Neural cell (in vitro differentiated cells): Measurements from ENCODE around the gene TUBGCP2.

ENCODE experiments used
- CTCF ChIP-seq: fragments of 450-650 bp; IDR thresholded peaks from 2 replicates; pipeline ENCODE4 v1.5.1; 2014; ENCODE audit warnings: antibody characterized with exemption, mild to moderate bottlenecking, moderate library complexity; ENCODE audit not compliant: poor library complexity, severe bottlenecking
- EP300 ChIP-seq: fragments of 450-650 bp; conservative IDR thresholded peaks from 2 replicates; pipeline ENCODE4 v1.6.1; 2014; ENCODE audit warnings: antibody characterized with exemption, mild to moderate bottlenecking, moderate library complexity; ENCODE audit not compliant: poor library complexity, severe bottlenecking
- EZH2 ChIP-seq: fragments of 200-600, 300-800 bp; shearing (Covaris generic), sonication (generic); IDR thresholded peaks from 2 replicates; pipeline ENCODE4 v1.6.1; 2014; ENCODE audit warnings: antibody characterized with exemption, low read length, borderline replicate concordance, mild to moderate bottlenecking; ENCODE audit not compliant: insufficient read depth, poor library complexity, severe bottlenecking
- MXI1 ChIP-seq: fragments of 450-650 bp; conservative IDR thresholded peaks from 2 replicates; pipeline ENCODE4 v1.6.1; 2014; ENCODE audit warnings: antibody characterized with exemption, mild to moderate bottlenecking; ENCODE audit not compliant: poor library complexity, severe bottlenecking
- POLR2AphosphoS5 ChIP-seq: IDR thresholded peaks from 2 replicates; pipeline ENCODE4 v1.6.1; 2012
- REST ChIP-seq: IDR thresholded peaks from 2 replicates; pipeline ENCODE4 v1.6.1; 2012; ENCODE audit warnings: borderline replicate concordance

DNA sequence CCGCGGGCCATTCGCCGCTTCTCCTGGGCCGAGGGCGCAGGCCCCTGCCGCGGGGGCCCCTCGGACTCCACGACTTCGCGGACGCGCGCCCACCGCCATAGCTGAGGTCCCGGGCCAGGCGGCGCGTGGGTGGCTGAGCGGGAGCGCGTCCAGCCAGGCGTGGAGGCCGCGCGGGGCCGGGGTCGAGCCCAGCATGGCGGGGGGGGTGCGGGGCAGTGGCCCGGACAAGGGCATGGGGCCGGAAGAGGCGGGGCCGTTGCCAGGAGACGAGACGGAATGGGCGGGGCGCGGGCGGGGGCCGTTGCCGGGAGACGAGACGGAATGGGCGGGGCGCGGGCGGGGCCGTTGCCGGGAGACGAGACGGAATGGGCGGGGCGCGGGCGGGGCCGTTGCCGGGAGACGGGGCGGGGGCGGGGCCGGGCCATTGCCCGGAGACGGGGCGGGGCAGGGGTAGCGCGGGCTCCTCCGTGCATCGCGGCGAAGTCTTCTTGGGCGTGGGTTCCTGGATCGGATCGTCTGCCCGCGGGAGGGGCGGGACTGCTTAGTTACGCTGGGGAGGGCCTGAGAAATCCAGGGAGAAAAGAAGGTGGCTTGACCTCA lies 46.8 kb downstream of the TUBGCP2 start:
- no peak for TF ChIP-seq REST
- no peak for TF ChIP-seq EZH2
- TF ChIP-seq CTCF: no peak
- no peak for TF ChIP-seq POLR2AphosphoS5
- TF ChIP-seq MXI1: no peak
- TF ChIP-seq EP300: no peak
